GM06990 (cell line): ENCODE results near the gene GCN1.
"Not testable (repeated sequence)": the region's sequence is repeated elsewhere in the genome, so short reads cannot be mapped to it uniquely, and the experiment has no call there.

Experiments used
- DNase-seq: peaks from one replicate; pipeline ENCODE4 v3.0.0-alpha.2; 2011; ENCODE audit not compliant: insufficient read length; ENCODE audit errors: extremely low read depth
- H3K27me3 ChIP-seq: replicated peaks from 2 replicates; pipeline ENCODE4 v1.6.0; 2011; ENCODE audit warnings: low read length; ENCODE audit not compliant: control insufficient read depth, insufficient read depth
- H3K36me3 ChIP-seq: 2 replicates; pipeline ENCODE4 v1.5.1; 2011; ENCODE audit warnings: low read length; ENCODE audit not compliant: control insufficient read depth, insufficient read depth
- H3K4me3 ChIP-seq: replicated peaks from 2 replicates; pipeline ENCODE4 v1.5.1; 2011; ENCODE audit warnings: low read depth, mild to moderate bottlenecking, control low read depth, low read length
- CTCF ChIP-seq: IDR thresholded peaks from 2 replicates; pipeline ENCODE4 v1.5.1; 2011; ENCODE audit warnings: low read length, control low read depth, mild to moderate bottlenecking, inconsistent platforms; ENCODE audit not compliant: insufficient read depth, poor library complexity, severe bottlenecking

The GCN1 gene

GRCh38 chr12:120200364-120200800 lies 5.9 kb upstream of the GCN1 start:
- no peaks in the 10 kb centered on the region for H3K27me3 ChIP-seq
- peaks cover 17% of the 10 kb centered on the region for H3K36me3 ChIP-seq
- H3K4me3 ChIP-seq = peak overlapping the region; percentile 97
- no peak for TF ChIP-seq CTCF
- DNase-seq = no peak

- Histone ChIP-seq H3K36me3 (peaks cover 17% of the 10 kb centered on the region), H3K4me3 (peak overlapping the region; percentile 97), H3K27me3 (no peaks in the 10 kb centered on the region)
- no peak for DNase-seq
- no peak for TF ChIP-seq CTCF
Observed at GRCh38 chr12:120199595-120200306, 5.2 kb upstream of the GCN1 start.

GRCh38 chr12:120199025-120199424 lies 4.5 kb upstream of the GCN1 start:
- peaks cover 17% of the 10 kb centered on the region for H3K36me3 ChIP-seq
- H3K4me3 ChIP-seq = peak overlapping the region; percentile 97
- DNase-seq = no peak
- no peak for TF ChIP-seq CTCF
- no peaks in the 10 kb centered on the region for H3K27me3 ChIP-seq

- H3K4me3 ChIP-seq = peak overlapping the region; percentile 97
- H3K27me3 ChIP-seq = no peaks in the 10 kb centered on the region
- TF ChIP-seq CTCF = no peak
- no peak for DNase-seq
- H3K36me3 ChIP-seq = peaks cover 17% of the 10 kb centered on the region
Observed at GRCh38 chr12:120197542-120197887, 3.0 kb upstream of the GCN1 start.

GRCh38 chr12:120196817-120197541 lies 2.5 kb upstream of the GCN1 start:
- not testable (repeated sequence) for H3K27me3 ChIP-seq, DNase-seq
- peak overlapping the region; percentile 97 for H3K4me3 ChIP-seq
- H3K36me3 ChIP-seq = peaks cover 17% of the 10 kb centered on the region

- H3K27me3 ChIP-seq = no peaks in the 10 kb centered on the region
- H3K36me3 ChIP-seq = peaks cover 17% of the 10 kb centered on the region
- TF ChIP-seq CTCF = no peak
- no peak for DNase-seq
- H3K4me3 ChIP-seq = no peak overlapping the region
Observed at GRCh38 chr12:120196363-120196762, 1.8 kb upstream of the GCN1 start.
